GM12878 (cell line): ENCODE measurements around the gene NACAD.

Experiments
- CTCF ChIP-seq, 3 experiments: IDR thresholded peaks in 2 of 3; conservative IDR thresholded peaks in 1 of 3; 2 replicates each; pipeline ENCODE4 v1.5.1; 2011; ENCODE audit warnings: low read depth in 3 of 3, low read length in 3 of 3, mild to moderate bottlenecking in 3 of 3, control low read depth in 2 of 3, moderate library complexity in 2 of 3, inconsistent platforms in 1 of 3, mixed read lengths in 1 of 3; ENCODE audit not compliant: control insufficient read depth in 2 of 3, insufficient read depth in 1 of 3; ENCODE audit errors: extremely low read depth in 1 of 3
- KDM1A ChIP-seq: fragments of 200-600 bp; sonication (generic); IDR thresholded peaks from 2 replicates; pipeline ENCODE4 v1.6.1; 2016; ENCODE audit warnings: borderline replicate concordance
- POLR2A ChIP-seq: IDR thresholded peaks from 2 replicates; pipeline ENCODE4 v1.6.1; 2011; ENCODE audit warnings: low read depth, mild to moderate bottlenecking, low read length
- ZNF24 ChIP-seq: fragments of 450-650 bp; IDR thresholded peaks from 2 replicates; pipeline ENCODE4 v1.6.1; 2017; ENCODE audit warnings: antibody characterized with exemption, mild to moderate bottlenecking

- no peak for TF ChIP-seq POLR2A
- TF ChIP-seq KDM1A, result no peak
- no peak for TF ChIP-seq ZNF24
- TF ChIP-seq CTCF (IDR thresholded peaks at IDR 0.05 in 2 of 3, conservative IDR thresholded peaks at IDR 0.05 in 1 of 3; ENCODE audit: control insufficient read depth in 2 of 3, extremely low read depth in 1 of 3, insufficient read depth in 1 of 3, low read depth in 3 of 3, low read length in 3 of 3), result no peak
Observed at GRCh38 chr7:45050198-45050597, 38.6 kb downstream of the NACAD start.
